ENCODE measurements around the gene CTNNA2.

The CTNNA2 gene

GRCh38 chr2:79789811-79790210, 277.0 kb downstream of the CTNNA2 start:
- DNase-seq (ENCODE audit: low read depth): no peak

GRCh38 chr2:79792090-79792489, 279.2 kb downstream of the CTNNA2 start:
- DNase-seq (ENCODE audit: low read depth): no peak

- DNase-seq (ENCODE audit: low read depth): no peak
Measured at GRCh38 chr2:79793006-79793405, 280.2 kb downstream of the CTNNA2 start.

GRCh38 chr2:79796641-79797040, 283.8 kb downstream of the CTNNA2 start:
- DNase-seq (ENCODE audit: low read depth): no peak

- DNase-seq (ENCODE audit: low read depth): no peak
Measured at GRCh38 chr2:79798776-79799175, 285.9 kb downstream of the CTNNA2 start.

GRCh38 chr2:79799729-79800128, 286.9 kb downstream of the CTNNA2 start:
- DNase-seq (ENCODE audit: low read depth): no peak

GRCh38 chr2:79801082-79801481, 288.2 kb downstream of the CTNNA2 start:
- DNase-seq (ENCODE audit: low read depth): no peak

GRCh38 chr2:79817288-79817687, 304.4 kb downstream of the CTNNA2 start:
- DNase-seq (ENCODE audit: low read depth): no peak

GRCh38 chr2:79820281-79820680, 307.4 kb downstream of the CTNNA2 start:
- DNase-seq (ENCODE audit: low read depth): no peak

GRCh38 chr2:79822136-79822535, 309.3 kb downstream of the CTNNA2 start:
- DNase-seq (ENCODE audit: low read depth): no peak

- DNase-seq (ENCODE audit: low read depth): no peak
Measured at GRCh38 chr2:79824086-79824786, 311.4 kb downstream of the CTNNA2 start.

- DNase-seq (ENCODE audit: low read depth): no peak
Measured at GRCh38 chr2:79827881-79828280, 315.0 kb downstream of the CTNNA2 start.

- no peak for DNase-seq (ENCODE audit: low read depth)
Measured at GRCh38 chr2:79830501-79830900, 317.6 kb downstream of the CTNNA2 start.

GRCh38 chr2:79831961-79832360, 319.1 kb downstream of the CTNNA2 start:
- DNase-seq (ENCODE audit: low read depth): no peak

- DNase-seq (ENCODE audit: low read depth): no peak
Measured at GRCh38 chr2:79832511-79833234, 319.8 kb downstream of the CTNNA2 start.

GRCh38 chr2:79833235-79833878, 320.5 kb downstream of the CTNNA2 start:
- no peak for DNase-seq (ENCODE audit: low read depth)

GRCh38 chr2:79835911-79836310, 323.1 kb downstream of the CTNNA2 start:
- DNase-seq (ENCODE audit: low read depth): no peak

GRCh38 chr2:79844011-79844410, 331.2 kb downstream of the CTNNA2 start:
- DNase-seq (ENCODE audit: low read depth): no peak

GRCh38 chr2:79846878-79847277, 334.0 kb downstream of the CTNNA2 start:
- no peak for DNase-seq (ENCODE audit: low read depth)

GRCh38 chr2:79849241-79849640, 336.4 kb downstream of the CTNNA2 start:
- no peak for DNase-seq (ENCODE audit: low read depth)

- DNase-seq (ENCODE audit: low read depth): no peak
Measured at GRCh38 chr2:79849949-79850348, 337.1 kb downstream of the CTNNA2 start.

- DNase-seq (ENCODE audit: low read depth): no peak
Measured at GRCh38 chr2:79850912-79851311, 338.1 kb downstream of the CTNNA2 start.
